Muscle layer of colon (tissue), 2 donors: ENCODE measurements around the gene CNTN5.

ENCODE experiments used
- H3K27ac ChIP-seq: one replicate; pipeline ENCODE4 v1.7.0; 2013; ENCODE audit warnings: low read depth, mild to moderate bottlenecking, low read length, moderate library complexity
- H3K27me3 ChIP-seq, 2 donors: one replicate each; pipeline ENCODE4 v1.7.0; 2013; ENCODE audit warnings: low read length in 2 of 2, mild to moderate bottlenecking in 2 of 2; ENCODE audit not compliant: insufficient read depth in 2 of 2, control insufficient read depth in 1 of 2
- H3K36me3 ChIP-seq: one replicate; pipeline ENCODE4 v1.7.0; 2013; ENCODE audit warnings: mild to moderate bottlenecking, low read length; ENCODE audit not compliant: insufficient read depth
- H3K4me1 ChIP-seq: one replicate; pipeline ENCODE4 v1.7.0; 2013; ENCODE audit warnings: mild to moderate bottlenecking, low read length; ENCODE audit not compliant: insufficient read depth
- H3K4me3 ChIP-seq, 2 donors: one replicate each; pipeline ENCODE4 v1.7.0; 2013; ENCODE audit warnings: low read length in 2 of 2, low read depth in 1 of 2, mild to moderate bottlenecking in 1 of 2, moderate library complexity in 1 of 2
- H3K9ac ChIP-seq: one replicate; pipeline ENCODE4 v1.7.0; 2013; ENCODE audit warnings: low read length
- H3K9me3 ChIP-seq: one replicate; pipeline ENCODE4 v1.7.0; 2013; ENCODE audit warnings: mild to moderate bottlenecking, low read length
- donor health status: abdominal sarcoma.
- donor health status: Adenocarcinoma of cecum.

CNTN5 gene

GRCh38 chr11:99531468-99531867, 510.7 kb downstream of the CNTN5 start:
- Histone ChIP-seq H3K4me1 (no peaks in the 10 kb centered on the region), H3K36me3 (no peaks in the 10 kb centered on the region), H3K9me3 (no peaks in the 10 kb centered on the region), H3K27ac (no peak overlapping the region), H3K27me3 (no peaks in the 10 kb centered on the region), H3K4me3 (no peak overlapping the region), H3K9ac (no peak overlapping the region)

GRCh38 chr11:99534812-99535211, 514.1 kb downstream of the CNTN5 start:
- no peaks in the 10 kb centered on the region for H3K36me3 ChIP-seq
- H3K9ac ChIP-seq, result no peak overlapping the region
- no peak overlapping the region for H3K4me3 ChIP-seq
- H3K27ac ChIP-seq, result no peak overlapping the region
- no peaks in the 10 kb centered on the region for H3K4me1 ChIP-seq
- H3K9me3 ChIP-seq, result no peaks in the 10 kb centered on the region
- H3K27me3 ChIP-seq, result no peaks in the 10 kb centered on the region

GRCh38 chr11:99535406-99535805, 514.7 kb downstream of the CNTN5 start:
- no peaks in the 10 kb centered on the region for H3K9me3 ChIP-seq
- H3K27me3 ChIP-seq, result no peaks in the 10 kb centered on the region
- H3K9ac ChIP-seq, result no peak overlapping the region
- no peak overlapping the region for H3K4me3 ChIP-seq
- H3K27ac ChIP-seq, result no peak overlapping the region
- H3K36me3 ChIP-seq, result no peaks in the 10 kb centered on the region
- no peaks in the 10 kb centered on the region for H3K4me1 ChIP-seq

- H3K4me1 ChIP-seq, result no peaks in the 10 kb centered on the region
Observed at GRCh38 chr11:99535819-99536218, 515.1 kb downstream of the CNTN5 start.

GRCh38 chr11:99537681-99538080, 516.9 kb downstream of the CNTN5 start:
- H3K4me1 ChIP-seq, result no peaks in the 10 kb centered on the region
- no peaks in the 10 kb centered on the region for H3K9me3 ChIP-seq
- no peak overlapping the region for H3K27ac ChIP-seq
- no peak overlapping the region for H3K4me3 ChIP-seq
- H3K27me3 ChIP-seq, result no peaks in the 10 kb centered on the region
- no peaks in the 10 kb centered on the region for H3K36me3 ChIP-seq
- no peak overlapping the region for H3K9ac ChIP-seq

More at GRCh38 chr11:99535819-99536218, 515.1 kb downstream of the CNTN5 start:
- Histone ChIP-seq H3K36me3 (no peaks in the 10 kb centered on the region), H3K9ac (no peak overlapping the region), H3K4me3 (no peak overlapping the region), H3K27ac (no peak overlapping the region), H3K27me3 (no peaks in the 10 kb centered on the region), H3K9me3 (no peaks in the 10 kb centered on the region)

GRCh38 chr11:99545616-99546015, 524.9 kb downstream of the CNTN5 start:
- H3K27me3 ChIP-seq, result no peaks in the 10 kb centered on the region
- H3K36me3 ChIP-seq, result no peaks in the 10 kb centered on the region
- H3K4me3 ChIP-seq, result no peak overlapping the region
- H3K9ac ChIP-seq, result no peak overlapping the region
- H3K4me1 ChIP-seq, result no peaks in the 10 kb centered on the region
- no peak overlapping the region for H3K27ac ChIP-seq
- H3K9me3 ChIP-seq, result no peaks in the 10 kb centered on the region

GRCh38 chr11:99548264-99548663, 527.5 kb downstream of the CNTN5 start:
- no peak overlapping the region for H3K27ac ChIP-seq
- no peaks in the 10 kb centered on the region for H3K36me3 ChIP-seq
- H3K4me3 ChIP-seq, result no peak overlapping the region
- H3K9me3 ChIP-seq, result no peaks in the 10 kb centered on the region
- no peaks in the 10 kb centered on the region for H3K27me3 ChIP-seq
- no peak overlapping the region for H3K9ac ChIP-seq
- no peaks in the 10 kb centered on the region for H3K4me1 ChIP-seq

GRCh38 chr11:99554232-99554903, 533.6 kb downstream of the CNTN5 start:
- H3K4me1 ChIP-seq, result no peaks in the 10 kb centered on the region
- no peak overlapping the region for H3K9ac ChIP-seq
- H3K27ac ChIP-seq, result no peak overlapping the region

GRCh38 chr11:99555486-99555885, 534.7 kb downstream of the CNTN5 start:
- Histone ChIP-seq H3K36me3 (no peaks in the 10 kb centered on the region), H3K27me3 (no peaks in the 10 kb centered on the region), H3K9me3 (no peaks in the 10 kb centered on the region), H3K27ac (no peak overlapping the region), H3K4me1 (no peaks in the 10 kb centered on the region), H3K9ac (no peak overlapping the region), H3K4me3 (no peak overlapping the region)

More at GRCh38 chr11:99554232-99554903, 533.6 kb downstream of the CNTN5 start:
- no peaks in the 10 kb centered on the region for H3K9me3 ChIP-seq
- H3K4me3 ChIP-seq, result no peak overlapping the region
- H3K27me3 ChIP-seq, result no peaks in the 10 kb centered on the region
- no peaks in the 10 kb centered on the region for H3K36me3 ChIP-seq

- Histone ChIP-seq H3K4me3 (no peak overlapping the region), H3K36me3 (no peaks in the 10 kb centered on the region), H3K4me1 (no peaks in the 10 kb centered on the region), H3K27ac (no peak overlapping the region), H3K27me3 (no peaks in the 10 kb centered on the region), H3K9ac (no peak overlapping the region), H3K9me3 (no peaks in the 10 kb centered on the region)
Observed at GRCh38 chr11:99565333-99565732, 544.6 kb downstream of the CNTN5 start.

- Histone ChIP-seq H3K27me3 (no peaks in the 10 kb centered on the region), H3K9me3 (no peaks in the 10 kb centered on the region), H3K36me3 (no peaks in the 10 kb centered on the region), H3K4me1 (no peaks in the 10 kb centered on the region), H3K9ac (no peak overlapping the region), H3K27ac (no peak overlapping the region), H3K4me3 (no peak overlapping the region)
Observed at GRCh38 chr11:99567334-99567956, 546.7 kb downstream of the CNTN5 start.

- Histone ChIP-seq H3K4me1 (no peaks in the 10 kb centered on the region), H3K4me3 (no peak overlapping the region), H3K27ac (no peak overlapping the region), H3K9ac (no peak overlapping the region), H3K36me3 (no peaks in the 10 kb centered on the region), H3K27me3 (no peaks in the 10 kb centered on the region), H3K9me3 (no peaks in the 10 kb centered on the region)
Observed at GRCh38 chr11:99568808-99569207, 548.1 kb downstream of the CNTN5 start.
